Measurements from ENCODE around the gene INPP4B. TPM values are rescaled to one million over a fixed set of nuclear protein-coding genes. Genes with fewer than 3 reads are reported as not detected.

INPP4B gene
- total RNA-seq, 1 experiment from 2014 or later, result 14.3 TPM

GRCh38 chr4:142097015-142097414 lies 749.1 kb downstream of the INPP4B start:
- no peak overlapping the region for H3K9ac ChIP-seq (ENCODE audit: low read length)
- H3K9me3 ChIP-seq (ENCODE audit: control insufficient read depth in 1 of 2, insufficient read depth in 1 of 2, low read depth in 1 of 2, low read length in 2 of 2), result no peaks in the 10 kb centered on the region
- intact Hi-C loops (cut with micrococcal nuclease), result no loop called here
- no peaks in the 10 kb centered on the region for H3K36me3 ChIP-seq (ENCODE audit: control insufficient read depth in 1 of 2, insufficient read depth in 2 of 2, low read length in 2 of 2)
- no peaks in the 10 kb centered on the region for H3K9me2 ChIP-seq (ENCODE audit: insufficient read depth)
- peaks cover 14 to 43% of the 10 kb centered on the region in 2 experiments for H3K4me1 ChIP-seq (ENCODE audit: control insufficient read depth in 1 of 2, insufficient read depth in 2 of 2, low read length in 2 of 2)
- ChIA-PET RAD21 (ENCODE audit: low non-redundant PET in 1 of 2, low total read pairs in 2 of 2, uncharacterized antibody in 2 of 2, unreplicated experiment in 2 of 2) (no interaction called here), CTCF (no interaction called here), POLR2A (no interaction called here)
- TF ChIP-seq TCF7L2 (IDR thresholded peaks at IDR 0.05; ENCODE audit: borderline replicate concordance, extremely low read depth, insufficient read depth, insufficient read length) (no peak), SRF (IDR thresholded peaks at IDR 0.05; ENCODE audit: low read depth) (no peak), CBX3 (IDR thresholded peaks at IDR 0.05; ENCODE audit: low read depth) (no peak), JUND (IDR thresholded peaks at IDR 0.05) (no peak), RAD21 (IDR thresholded peaks at IDR 0.05; ENCODE audit: low read depth) (no peak), ZNF274 (IDR thresholded peaks at IDR 0.05; ENCODE audit: low read depth, low read length) (no peak), FOSL1 (IDR thresholded peaks at IDR 0.05; ENCODE audit: low read depth) (no peak), EZH2phosphoT487 (IDR thresholded peaks at IDR 0.05; ENCODE audit: borderline replicate concordance) (no peak), SP1 (IDR thresholded peaks at IDR 0.05; ENCODE audit: low read depth) (no peak), REST (IDR thresholded peaks at IDR 0.05; ENCODE audit: low read depth) (no peak), EGR1 (IDR thresholded peaks at IDR 0.05; ENCODE audit: low read depth) (no peak), POLR2A (IDR thresholded peaks at IDR 0.05; ENCODE audit: borderline replicate concordance, extremely low read depth, insufficient read depth, insufficient read length) (no peak)
- TF ChIP-seq, protein P1, sequence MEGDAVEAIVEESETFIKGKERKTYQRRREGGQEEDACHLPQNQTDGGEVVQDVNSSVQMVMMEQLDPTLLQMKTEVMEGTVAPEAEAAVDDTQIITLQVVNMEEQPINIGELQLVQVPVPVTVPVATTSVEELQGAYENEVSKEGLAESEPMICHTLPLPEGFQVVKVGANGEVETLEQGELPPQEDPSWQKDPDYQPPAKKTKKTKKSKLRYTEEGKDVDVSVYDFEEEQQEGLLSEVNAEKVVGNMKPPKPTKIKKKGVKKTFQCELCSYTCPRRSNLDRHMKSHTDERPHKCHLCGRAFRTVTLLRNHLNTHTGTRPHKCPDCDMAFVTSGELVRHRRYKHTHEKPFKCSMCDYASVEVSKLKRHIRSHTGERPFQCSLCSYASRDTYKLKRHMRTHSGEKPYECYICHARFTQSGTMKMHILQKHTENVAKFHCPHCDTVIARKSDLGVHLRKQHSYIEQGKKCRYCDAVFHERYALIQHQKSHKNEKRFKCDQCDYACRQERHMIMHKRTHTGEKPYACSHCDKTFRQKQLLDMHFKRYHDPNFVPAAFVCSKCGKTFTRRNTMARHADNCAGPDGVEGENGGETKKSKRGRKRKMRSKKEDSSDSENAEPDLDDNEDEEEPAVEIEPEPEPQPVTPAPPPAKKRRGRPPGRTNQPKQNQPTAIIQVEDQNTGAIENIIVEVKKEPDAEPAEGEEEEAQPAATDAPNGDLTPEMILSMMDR (IDR thresholded peaks at IDR 0.05 in 2 of 3, conservative IDR thresholded peaks at IDR 0.05 in 1 of 3; ENCODE audit: borderline replicate concordance in 1 of 3, insufficient read depth in 1 of 3, low read depth in 2 of 3, low read length in 2 of 3), result no peak
- TF ChIP-seq, protein P2, sequence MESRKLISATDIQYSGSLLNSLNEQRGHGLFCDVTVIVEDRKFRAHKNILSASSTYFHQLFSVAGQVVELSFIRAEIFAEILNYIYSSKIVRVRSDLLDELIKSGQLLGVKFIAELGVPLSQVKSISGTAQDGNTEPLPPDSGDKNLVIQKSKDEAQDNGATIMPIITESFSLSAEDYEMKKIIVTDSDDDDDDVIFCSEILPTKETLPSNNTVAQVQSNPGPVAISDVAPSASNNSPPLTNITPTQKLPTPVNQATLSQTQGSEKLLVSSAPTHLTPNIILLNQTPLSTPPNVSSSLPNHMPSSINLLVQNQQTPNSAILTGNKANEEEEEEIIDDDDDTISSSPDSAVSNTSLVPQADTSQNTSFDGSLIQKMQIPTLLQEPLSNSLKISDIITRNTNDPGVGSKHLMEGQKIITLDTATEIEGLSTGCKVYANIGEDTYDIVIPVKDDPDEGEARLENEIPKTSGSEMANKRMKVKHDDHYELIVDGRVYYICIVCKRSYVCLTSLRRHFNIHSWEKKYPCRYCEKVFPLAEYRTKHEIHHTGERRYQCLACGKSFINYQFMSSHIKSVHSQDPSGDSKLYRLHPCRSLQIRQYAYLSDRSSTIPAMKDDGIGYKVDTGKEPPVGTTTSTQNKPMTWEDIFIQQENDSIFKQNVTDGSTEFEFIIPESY (IDR thresholded peaks at IDR 0.05; ENCODE audit: extremely low read depth, insufficient replicate concordance, low read length), result no peak
- H3K79me2 ChIP-seq (ENCODE audit: insufficient read depth, low read length), result no peaks in the 10 kb centered on the region
- H3K4me2 ChIP-seq (ENCODE audit: low read length), result peak overlapping the region; percentile 59; the same call in 1 of the 2 replicates
- H3K4me3 ChIP-seq (replicated peaks in 1 of 2; ENCODE audit: low read depth in 1 of 2, low read length in 2 of 2), result no peak overlapping the region
- no peaks in the 10 kb centered on the region for H3K27me3 ChIP-seq (ENCODE audit: insufficient read depth, low read length)
- ATAC-seq (no peak), DNase-seq (ENCODE audit: low read depth, low spot score) (no peak)
- peak overlapping the region; percentile 63; the same call in 1 of the 2 replicates for H3K27ac ChIP-seq (ENCODE audit: low read depth, low read length)
- no TSS peak for BruUV-seq (replicated peaks)
- H4K20me1 ChIP-seq (ENCODE audit: insufficient read depth), result no peaks in the 10 kb centered on the region
- no peak overlapping the region for H2AFZ ChIP-seq (ENCODE audit: low read depth, low read length, poor library complexity, severe bottlenecking)
